Ovary (tissue), 9 donors: ENCODE measurements around the gene B3GALNT2. TPM values are rescaled to one million over a fixed set of nuclear protein-coding genes. Genes with fewer than 3 reads are reported as not detected.
A peak's percentile ranks its signal among the peaks of the same experiment; 100 is the strongest.

ENCODE experiments used
- DNase-seq, 5 donors: peaks; one replicate each; pipeline ENCODE4 v3.0.0-alpha.2; 2019 to 2020
- H3K27ac ChIP-seq, 2 donors: fragments of 200-600 bp; one replicate each; pipeline versions ENCODE4 v1.5.1 to v1.8.0; 2019 to 2022
- H3K27me3 ChIP-seq: fragments of 200-600 bp; one replicate; pipeline ENCODE4 v1.8.0; 2022
- H3K36me3 ChIP-seq: fragments of 200-600 bp; sonication (generic); one replicate; pipeline ENCODE4 v1.5.1; 2019
- H3K4me1 ChIP-seq: one replicate; pipeline ENCODE4 v1.8.1; 2013; ENCODE audit warnings: mild to moderate bottlenecking, moderate library complexity; ENCODE audit not compliant: insufficient read depth
- H3K4me3 ChIP-seq: fragments of 200-600 bp; sonication (generic); one replicate; pipeline ENCODE4 v1.5.1; 2017
- H3K9me3 ChIP-seq, 2 donors: fragments of 200-600 bp in 1 of 2; sonication (generic) in 1 of 2; one replicate each; pipeline versions ENCODE4 v1.5.1 to v1.8.1; 2013 to 2019; ENCODE audit warnings: mild to moderate bottlenecking in 1 of 2, moderate library complexity in 1 of 2
- CTCF ChIP-seq, 3 donors: fragments of 450-650 bp in 2 of 3; fragments of 200-600 bp in 1 of 3; IDR thresholded peaks; one replicate each; pipeline versions ENCODE4 v1.5.1 to v1.8.0; 2016 to 2022; ENCODE audit warnings: antibody characterized with exemption in 3 of 3, mild to moderate bottlenecking in 1 of 3
- EP300 ChIP-seq: sonication (generic); formaldehyde crosslinking; IDR thresholded peaks from one replicate; pipeline ENCODE4 v1.6.1; 2017; ENCODE audit warnings: antibody characterized with exemption
- POLR2A ChIP-seq: fragments of 450-650 bp; IDR thresholded peaks from one replicate; pipeline ENCODE4 v1.6.1; 2017; ENCODE audit warnings: antibody characterized with exemption, mild to moderate bottlenecking, moderate library complexity
- WGBS, 3 donors: extraction: QIAGEN DNeasy Blood & Tissue Kit in 1 of 3; methylation state at CpG; one replicate each; pipeline versions ENCODE4 v1.1.5 to v1.1.7; 2013 to 2017; 5-methylcytosine and 5-hydroxymethylcytosine counted together
- intact Hi-C, 4 donors: fragments of 100-400 bp; cut with DNase I; formaldehyde crosslinking; loops; one replicate each; pipeline versions ENCODE4 v1.11.0 to v1.15.1; 2022 to 2023
- polyA plus RNA-seq, 2 donors: library from polyadenylated mRNA; stranded (reverse); fragments of 200-250 nt in 1 of 2; fragments of 350-450 nt in 1 of 2; fragmentation: Illumina TruSeq in 1 of 2; extraction: RNeasy Lipid Tissue Mini Kit (QIAGEN cat#74804) in 1 of 2; gene quantifications; one replicate each; pipeline ENCODE4 v1.2.3, GENCODE V29; 2013 to 2014
- total RNA-seq, 7 donors: library from RNA; depleted of rRNA in 2 of 7; stranded (reverse); fragments of >200 nt in 2 of 7; fragmentation: NEBNext Ultra II Directional in 3 of 7; extraction: Animal tissue kit (Norgen Biotek cat#: 25700) in 3 of 7; gene quantifications; one replicate each; pipeline versions ENCODE4 v1.1.0 to v1.2.4, GENCODE V29; 2016 to 2023
- donor health status: DM: no; HTN: no; CAD: no; lungs with moderate emphysema.
- donor health status: DM: no; HTN: no; CAD: no.
- donor health status: Bipolar disorder and iron deficiency.
- donor health status: DM: yes; HTN: yes; CAD: no.
- donor health status: DM: no; HTN: no; CAD: no.
- donor health status: DM: yes; HTN: yes; CAD: no.

B3GALNT2 gene
- total and polyA plus RNA-seq, 9 donors = 6.2 to 21.5 (median 18.0) TPM

GRCh38 chr1:235415008-235415904, 89.0 kb downstream of the B3GALNT2 start:
- TF ChIP-seq CTCF (IDR thresholded peaks at IDR 0.05) = peak; percentile 21 to 56 (median 42)
- TF ChIP-seq EP300 = no peak
- 82 to 84% (median 84%) methylated on average over 7 of the region's 7 CpGs for WGBS, 3 donors
- intact Hi-C loops = loop anchor here in 3 of 4 donors (5.0 to 10.0 kb wide), 5 partner anchors 163 to 930 kb away; no protein-coding TSS in a partner anchor

GRCh38 chr1:235411489-235412486, 92.5 kb downstream of the B3GALNT2 start:
- intact Hi-C loops = loop anchor here in 2 of 4 donors (10.0 kb wide), 2 partner anchors 167 to 927 kb away; no protein-coding TSS in a partner anchor
- Histone ChIP-seq H3K27ac (no peak overlapping the region), H3K4me3 (no peak overlapping the region), H3K27me3 (no peaks in the 10 kb centered on the region), H3K9me3 (no peaks in the 10 kb centered on the region), H3K4me1 (peaks cover 1% of the 10 kb centered on the region), H3K36me3 (no peaks in the 10 kb centered on the region)
- no peak for TF ChIP-seq CTCF (IDR thresholded peaks at IDR 0.05)
- TF ChIP-seq EP300 = no peak
- TF ChIP-seq POLR2A = no peak
- no peak for DNase-seq
- WGBS, 3 donors = 81 to 91% (median 83%) methylated on average over 4 to 5 of the region's 5 CpGs

More at GRCh38 chr1:235415008-235415904, 89.0 kb downstream of the B3GALNT2 start:
- Histone ChIP-seq H3K4me1 (no peaks in the 10 kb centered on the region), H3K36me3 (no peaks in the 10 kb centered on the region), H3K27ac (no peak overlapping the region), H3K27me3 (no peaks in the 10 kb centered on the region), H3K4me3 (no peak overlapping the region), H3K9me3 (no peaks in the 10 kb centered on the region)
- peak; percentile 37 to 56 (median 45) for DNase-seq

- TF ChIP-seq POLR2A (no peak), EP300 (no peak), CTCF (IDR thresholded peaks at IDR 0.05) (no peak)
- no peak overlapping the region for H3K4me3 ChIP-seq
- no peaks in the 10 kb centered on the region for H3K27me3 ChIP-seq
- H3K9me3 ChIP-seq = no peaks in the 10 kb centered on the region
- intact Hi-C loops = loop anchor here in 2 of 4 donors (10.0 kb wide), 2 partner anchors 166 to 926 kb away; no protein-coding TSS in a partner anchor
- no peak overlapping the region for H3K27ac ChIP-seq
- WGBS, 3 donors = 82 to 86% (median 84%) methylated on average over 5 of the region's 5 CpGs
- H3K36me3 ChIP-seq = no peaks in the 10 kb centered on the region
- peaks cover 1% of the 10 kb centered on the region for H3K4me1 ChIP-seq
- DNase-seq = no peak
Measured at GRCh38 chr1:235410467-235410866, 93.8 kb downstream of the B3GALNT2 start.
